Fibroblast of skin of left quadriceps (primary cell): ENCODE measurements around the gene NADSYN1.

ENCODE experiments used
- DNase-seq, 2 experiments: peaks; one replicate each; pipeline ENCODE4 v3.0.0-alpha.2; 2013; ENCODE audit warnings: low read depth in 2 of 2

The NADSYN1 gene

DNA sequence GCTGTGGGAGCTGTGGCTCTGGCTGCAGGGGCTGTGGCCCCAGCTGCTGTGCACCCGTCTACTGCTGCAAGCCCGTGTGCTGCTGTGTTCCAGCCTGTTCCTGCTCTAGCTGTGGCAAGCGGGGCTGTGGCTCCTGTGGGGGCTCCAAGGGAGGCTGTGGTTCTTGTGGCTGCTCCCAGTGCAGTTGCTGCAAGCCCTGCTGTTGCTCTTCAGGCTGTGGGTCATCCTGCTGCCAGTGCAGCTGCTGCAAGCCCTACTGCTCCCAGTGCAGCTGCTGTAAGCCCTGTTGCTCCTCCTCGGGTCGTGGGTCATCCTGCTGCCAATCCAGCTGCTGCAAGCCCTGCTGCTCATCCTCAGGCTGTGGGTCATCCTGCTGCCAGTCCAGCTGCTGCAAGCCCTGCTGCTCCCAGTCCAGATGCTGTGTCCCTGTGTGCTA, 95.7 kb downstream of the NADSYN1 start:
- DNase-seq = no peak
